OCI-M2 (cell line): ENCODE results near the gene HIBCH.
"Not testable (repeated sequence)": the region's sequence is repeated elsewhere in the genome, so short reads cannot be mapped to it uniquely, and the experiment has no call there.

Source experiments
- DNase-seq: peaks from one replicate; lab custom pipeline; 2025; ENCODE audit not compliant: unreplicated experiment; lab: John Stamatoyannopoulos, UW

HIBCH gene

DNA sequence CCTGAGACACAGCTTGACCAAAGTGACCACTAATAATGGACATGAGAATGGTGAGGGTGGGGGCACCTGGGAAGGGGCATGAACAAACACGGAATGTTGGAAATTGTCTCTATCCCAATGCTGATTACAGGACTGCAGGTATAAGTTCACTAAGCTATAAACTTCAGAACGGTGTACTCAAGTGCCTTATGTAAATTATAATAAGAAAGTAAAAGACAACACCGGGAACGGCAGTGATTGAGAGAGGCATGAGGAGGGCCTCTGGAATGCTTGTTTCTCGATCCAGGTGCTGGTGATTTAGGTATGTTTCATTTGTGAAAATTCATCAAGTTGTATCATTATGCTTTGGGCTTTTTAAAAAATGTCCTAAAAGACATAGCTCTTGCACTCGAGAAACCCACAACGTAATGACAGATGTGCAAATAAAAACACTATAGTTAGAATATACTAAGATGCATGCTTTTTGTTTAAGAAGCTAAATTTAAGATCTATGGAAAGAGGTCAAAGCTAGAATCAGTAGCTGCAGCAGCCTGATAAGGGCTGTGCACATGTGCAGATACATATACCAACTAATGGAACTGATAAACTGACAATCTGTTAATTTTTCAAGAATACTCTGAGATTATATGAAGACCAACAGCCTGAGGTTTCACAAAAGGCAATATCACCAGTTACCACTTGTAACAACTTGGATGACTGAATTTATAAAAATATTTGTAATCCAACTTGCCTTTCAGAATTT, 7.6 kb downstream of the HIBCH start:
- DNase-seq: no peak

DNA sequence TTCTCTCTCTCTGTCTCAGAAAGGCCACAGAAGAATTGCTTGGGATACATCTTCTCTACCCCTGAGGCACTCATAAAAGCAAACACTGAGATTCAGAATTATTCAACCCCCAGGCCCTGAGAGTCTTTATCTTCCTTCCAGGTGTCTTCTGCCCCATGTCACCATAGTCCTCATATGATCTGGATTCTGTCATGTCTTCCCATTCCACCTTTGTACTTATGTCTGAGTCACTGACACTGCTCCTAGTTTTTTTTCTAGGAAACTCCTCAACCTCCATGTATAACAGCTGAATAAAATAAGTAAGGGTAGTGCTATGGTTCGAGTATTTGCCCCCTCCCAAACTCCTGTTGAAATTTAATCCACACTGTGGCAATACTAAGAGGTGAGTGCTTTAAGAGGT, 11.6 kb downstream of the HIBCH start:
- DNase-seq: no peak

DNA sequence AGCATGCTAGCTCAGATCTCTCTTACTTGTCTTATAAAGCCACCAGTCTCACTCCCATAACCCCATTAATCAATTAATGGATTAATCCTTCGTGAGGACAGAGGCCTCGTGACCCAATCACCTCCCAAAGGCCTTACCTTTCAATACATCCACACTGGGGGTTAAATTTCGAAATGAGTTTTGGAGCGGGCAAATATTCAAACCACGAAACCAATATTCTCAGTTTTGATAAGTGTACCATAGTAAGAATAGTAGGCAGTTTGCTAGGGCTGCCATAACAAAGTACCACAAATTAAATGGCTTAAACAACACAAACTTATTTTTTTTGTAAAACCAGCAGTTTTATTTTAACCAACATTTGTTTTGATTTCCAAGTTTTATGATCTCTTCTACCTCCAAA, 15.2 kb downstream of the HIBCH start:
- DNase-seq: no peak

DNA sequence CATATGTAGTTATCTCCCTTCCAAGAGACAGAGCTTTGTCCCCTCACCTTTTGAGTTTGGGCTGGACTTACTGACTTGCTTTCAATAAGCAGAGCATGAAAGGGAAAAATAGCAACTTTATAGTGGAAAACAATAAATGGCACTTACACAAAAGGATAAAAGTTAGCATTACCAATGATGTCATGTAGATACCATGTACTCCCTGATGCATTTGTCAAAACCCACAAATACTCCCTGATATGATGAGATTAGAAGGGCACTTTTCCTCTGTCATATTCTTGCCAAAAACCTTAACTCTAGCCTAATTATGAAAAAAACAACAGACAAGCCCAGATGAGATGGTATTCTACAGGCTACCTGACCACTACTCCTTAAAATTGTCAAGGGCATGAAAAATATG, 16.0 kb downstream of the HIBCH start:
- no peak for DNase-seq

DNA sequence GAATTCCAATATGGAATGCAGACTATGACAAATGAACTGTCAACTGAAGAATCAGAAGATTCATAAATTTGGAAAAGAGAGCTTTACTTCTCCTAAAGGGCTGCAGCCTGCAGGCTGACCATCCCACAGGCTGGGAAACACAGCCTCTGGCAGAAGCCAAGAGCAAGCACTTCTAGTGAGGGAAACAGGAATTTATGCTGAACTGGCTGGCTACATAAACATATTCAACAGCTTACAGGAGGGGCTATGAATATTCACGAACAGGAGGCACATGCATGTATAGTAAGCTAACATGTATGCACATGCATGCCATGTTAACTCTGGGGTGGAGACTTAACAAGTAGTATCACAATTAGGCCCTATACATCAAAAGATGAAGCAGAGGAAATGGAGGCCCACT, 17.6 kb downstream of the HIBCH start:
- DNase-seq: no peak

DNA sequence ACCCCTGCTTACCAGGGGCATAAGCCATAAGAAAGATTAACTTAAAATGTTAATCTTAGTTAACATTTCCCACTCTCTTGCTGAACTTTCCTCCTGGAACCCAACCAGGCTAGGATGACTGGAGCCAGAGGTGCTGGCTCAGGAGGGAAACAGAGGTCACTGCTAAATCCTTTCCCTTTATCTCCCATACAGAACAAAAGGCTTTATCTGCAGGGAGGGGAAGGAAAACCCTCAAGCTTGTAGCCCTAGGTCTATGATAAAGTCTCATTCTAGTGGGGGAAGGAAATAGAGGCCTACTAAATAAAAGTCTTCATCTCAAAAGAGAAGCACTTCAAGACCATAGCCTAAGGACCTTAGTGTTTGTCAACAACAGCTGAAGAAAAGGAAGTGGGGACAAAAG, 18.6 kb downstream of the HIBCH start:
- DNase-seq: no peak

DNA sequence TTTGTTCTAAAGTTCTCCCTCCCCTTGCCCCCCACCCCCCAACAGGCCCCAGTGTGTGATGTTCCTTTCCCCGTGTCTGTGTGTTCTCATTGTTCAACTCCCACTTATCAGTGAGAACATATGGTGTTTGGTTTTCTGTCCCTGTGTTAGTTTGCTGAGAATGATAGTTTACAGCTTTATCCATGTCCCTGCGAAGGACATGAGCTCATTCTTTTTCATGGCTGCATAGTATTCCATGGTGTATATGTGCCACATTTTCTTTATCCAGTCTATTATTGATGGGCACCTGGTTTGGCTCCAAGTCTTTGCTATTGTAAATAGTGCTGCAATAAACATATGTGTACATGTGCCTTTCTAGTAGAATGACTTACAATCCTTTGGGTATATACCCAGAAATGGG, 21.7 kb downstream of the HIBCH start:
- DNase-seq: not testable (repeated sequence)

DNA sequence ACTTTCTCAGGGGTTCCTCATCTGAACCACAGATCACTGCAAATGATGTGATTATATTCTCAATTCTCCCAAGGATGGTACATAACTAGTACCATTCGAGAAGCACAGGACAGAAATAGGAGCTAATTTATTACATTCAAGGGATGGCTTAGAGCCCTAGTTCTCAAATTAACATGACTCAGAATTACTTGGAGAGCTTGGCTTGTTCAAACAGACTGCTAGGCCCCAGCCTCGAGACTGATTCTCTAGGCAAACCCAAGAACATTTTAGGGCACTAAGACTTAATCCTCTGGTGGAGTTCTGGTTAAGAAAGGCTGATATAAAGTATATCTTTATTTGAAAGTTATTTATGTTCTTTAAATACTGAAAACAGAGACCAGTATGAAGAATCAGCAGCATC, 35.8 kb downstream of the HIBCH start:
- no peak for DNase-seq

DNA sequence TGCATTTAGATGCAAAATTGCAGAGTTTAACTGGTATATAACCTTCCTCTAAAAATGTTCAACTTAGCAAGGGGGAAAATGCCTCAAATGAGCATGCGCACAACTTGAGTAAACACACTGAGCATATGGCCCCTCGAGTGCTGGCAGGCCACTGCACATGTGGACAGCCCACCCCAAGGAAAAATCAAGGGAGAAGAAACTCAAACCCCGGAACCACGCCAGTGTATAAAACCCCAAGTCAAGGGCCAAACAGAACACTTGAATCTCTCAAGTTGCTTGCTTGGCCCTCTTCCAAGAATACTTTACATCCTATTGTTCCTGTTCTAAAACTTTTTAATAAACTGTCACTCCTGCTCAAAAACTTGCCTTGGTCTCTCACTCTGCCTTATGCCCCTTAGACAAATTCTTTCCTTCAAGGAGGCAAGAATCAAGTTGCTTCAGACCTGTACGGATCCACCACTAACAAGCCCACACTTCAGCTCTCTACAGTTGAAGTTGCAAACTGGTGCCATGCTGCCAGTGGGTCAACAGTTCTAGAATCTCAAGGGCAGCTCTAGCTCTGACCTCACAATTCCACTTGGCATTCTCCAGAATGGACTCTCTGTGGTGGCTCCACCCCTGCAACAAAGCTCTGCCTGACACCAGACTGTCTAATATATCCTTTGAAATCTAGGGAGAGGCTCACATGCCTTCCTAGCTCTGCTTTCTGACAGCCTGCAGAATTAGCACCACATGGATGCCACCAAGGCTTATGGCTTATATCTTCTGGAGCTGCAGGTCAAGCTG, 38.9 kb downstream of the HIBCH start:
- DNase-seq: no peak

DNA sequence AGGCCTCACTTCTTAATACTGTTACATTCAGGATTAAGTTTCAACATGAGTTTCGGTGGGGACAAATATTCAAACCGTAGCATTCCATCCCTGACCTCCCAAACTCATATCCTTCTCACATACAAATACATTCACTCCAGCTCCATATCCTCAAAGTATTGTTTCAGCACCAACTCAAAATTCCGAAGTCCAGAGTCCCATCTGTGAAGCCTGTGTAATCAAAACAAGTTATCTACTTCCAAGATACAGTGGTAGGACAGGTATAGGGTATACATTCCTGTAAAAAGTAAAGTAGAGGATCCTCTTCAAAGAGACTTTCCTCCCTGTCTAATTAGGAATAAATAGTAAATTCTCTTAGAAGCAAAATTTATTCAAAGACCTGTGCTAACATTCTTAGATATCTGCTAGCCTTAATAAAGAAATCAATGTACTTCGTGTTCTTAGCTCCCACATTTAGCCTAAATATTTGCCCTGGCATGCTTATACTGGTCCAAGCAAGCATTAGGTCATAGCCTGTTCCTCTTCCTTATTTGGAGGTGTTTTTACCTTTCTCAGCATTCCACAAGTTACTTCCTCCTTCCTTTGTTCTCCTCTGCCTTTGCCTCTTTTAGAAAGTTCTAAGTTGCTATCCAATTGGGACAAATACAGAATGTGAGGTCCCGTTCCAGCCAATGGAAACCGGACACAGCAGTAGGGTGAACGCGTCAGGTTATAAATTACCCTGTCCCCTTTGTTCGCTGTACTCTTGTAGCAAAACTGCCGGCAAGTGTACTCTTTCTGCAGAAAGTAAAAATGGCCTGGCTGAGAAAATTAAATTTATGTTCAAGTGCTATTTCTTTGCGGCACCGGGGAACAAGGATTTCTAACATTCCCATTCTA, 40.1 kb downstream of the HIBCH start:
- DNase-seq: not testable (repeated sequence)

DNA sequence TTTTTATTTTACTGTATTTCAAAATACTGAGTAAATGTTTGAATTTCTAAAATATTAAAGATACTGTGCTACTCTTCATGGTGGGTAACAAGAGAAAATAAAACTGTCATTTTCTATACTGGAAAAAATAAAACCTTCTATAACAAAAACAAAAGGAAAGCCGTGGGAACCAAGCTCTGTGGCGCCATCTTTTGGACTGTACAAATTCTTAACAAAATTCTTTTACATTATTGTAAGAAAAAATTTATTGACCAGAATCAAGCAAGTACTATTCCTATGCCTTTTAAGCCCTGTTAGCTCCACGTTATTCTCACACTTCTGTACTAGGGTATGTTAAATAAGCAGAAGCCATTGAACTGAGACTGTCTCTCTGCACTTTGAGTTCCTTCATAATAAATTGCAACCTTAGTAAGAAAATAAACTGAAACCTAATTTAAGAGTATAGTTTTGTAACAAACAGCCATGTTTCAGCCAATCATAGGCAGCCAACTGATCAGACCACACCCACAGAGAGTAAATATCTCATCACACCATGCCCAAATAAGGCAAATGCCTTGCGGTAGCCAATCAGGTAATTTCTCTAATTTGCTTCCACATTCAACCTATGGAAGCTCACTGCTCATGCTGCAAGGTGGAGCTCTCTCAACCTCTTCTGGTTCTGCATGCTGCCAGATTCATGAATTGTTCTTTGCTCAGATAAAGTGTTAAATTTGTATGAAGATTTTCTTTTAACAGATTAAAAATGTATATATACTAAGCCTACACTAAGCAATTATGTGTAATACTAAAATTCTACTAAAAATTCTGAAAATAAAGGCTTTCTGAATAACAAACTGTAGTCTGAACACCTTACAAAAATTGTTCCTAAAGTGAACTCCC, 42.2 kb downstream of the HIBCH start:
- DNase-seq: peak; percentile 5

DNA sequence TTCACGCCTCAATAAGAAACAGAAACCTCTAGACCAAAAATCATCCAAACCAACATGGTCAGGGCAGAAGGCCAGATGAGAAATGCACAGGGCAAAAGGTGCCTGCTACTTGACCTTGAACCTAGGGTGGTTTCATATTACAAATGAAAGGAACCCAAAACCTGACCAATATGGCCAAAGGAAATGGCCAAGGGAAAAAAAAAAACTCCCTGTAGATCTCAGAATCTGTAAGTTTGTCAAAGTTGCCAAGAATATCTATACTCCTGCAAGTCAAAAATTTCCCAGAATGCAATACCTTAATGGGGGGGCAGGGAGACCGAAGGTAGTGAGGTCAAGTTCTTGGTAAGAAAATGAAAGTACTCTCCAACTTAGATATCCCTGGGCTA, 47.2 kb downstream of the HIBCH start:
- no peak for DNase-seq

DNA sequence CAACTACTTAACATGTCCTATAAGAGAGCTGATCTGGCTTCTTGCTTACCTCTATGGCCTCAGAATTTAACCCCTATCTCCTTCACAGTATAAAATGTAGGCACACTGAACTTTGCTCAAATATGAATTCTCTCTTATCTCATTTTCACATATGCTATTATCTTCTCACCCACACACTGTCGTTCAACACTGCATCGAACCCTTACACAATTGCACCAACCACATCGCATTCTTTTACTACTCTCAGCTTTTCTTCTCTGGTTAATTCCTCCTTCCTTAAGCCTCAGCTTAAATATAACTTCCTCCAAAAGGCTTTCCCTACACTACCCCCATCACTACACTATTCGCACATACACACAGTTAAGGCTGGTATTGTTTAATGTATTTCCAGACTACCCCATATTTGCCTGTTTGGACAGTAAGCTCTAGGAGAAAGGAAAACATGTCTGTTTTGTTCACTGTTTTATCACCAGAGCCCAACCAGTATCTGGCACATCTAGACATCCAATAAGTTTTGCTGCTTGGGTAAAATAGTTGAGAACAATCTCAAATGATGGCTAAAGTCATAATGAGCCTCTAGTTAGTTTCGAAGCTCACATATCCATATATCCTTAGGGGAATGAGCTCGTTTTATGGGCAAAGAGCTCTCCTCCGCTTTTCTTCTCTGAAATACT, 47.7 kb downstream of the HIBCH start:
- DNase-seq: peak; percentile 46

DNA sequence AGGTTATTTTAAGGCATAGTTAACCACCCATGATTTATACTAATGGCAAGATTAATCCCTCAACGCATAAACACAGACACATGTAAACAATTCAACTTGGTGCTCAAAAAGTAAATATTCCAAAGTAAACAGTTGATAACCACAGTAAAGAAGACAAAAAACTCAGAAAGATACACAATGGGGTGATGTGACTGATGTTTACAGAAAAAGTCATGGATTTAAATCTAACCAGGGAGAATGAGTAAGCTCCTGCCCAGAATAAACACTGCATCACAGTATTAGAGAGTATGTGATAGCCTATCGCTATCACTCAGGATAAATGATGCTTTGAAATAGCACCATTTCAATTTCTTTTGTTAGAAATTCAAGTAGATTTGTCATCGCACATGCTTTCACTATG, 49.3 kb downstream of the HIBCH start:
- no peak for DNase-seq

DNA sequence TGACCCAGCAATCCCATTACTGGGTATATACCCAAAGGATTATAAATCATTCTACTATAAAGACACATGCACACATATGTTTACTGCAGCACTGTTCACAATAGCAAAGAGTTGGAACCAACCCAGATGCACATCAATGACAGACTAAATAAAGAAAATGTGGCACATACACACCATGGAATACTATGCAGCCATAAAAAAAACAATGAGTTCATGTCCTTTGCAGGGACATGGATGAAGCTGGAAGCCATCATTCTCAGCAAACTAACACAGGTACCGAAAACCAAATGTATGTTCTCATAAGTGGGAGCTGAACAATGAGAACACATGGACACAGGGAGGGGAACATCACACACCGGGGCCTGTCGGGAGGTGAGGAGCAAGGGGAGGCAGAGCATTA, 49.9 kb downstream of the HIBCH start:
- not testable (repeated sequence) for DNase-seq

DNA sequence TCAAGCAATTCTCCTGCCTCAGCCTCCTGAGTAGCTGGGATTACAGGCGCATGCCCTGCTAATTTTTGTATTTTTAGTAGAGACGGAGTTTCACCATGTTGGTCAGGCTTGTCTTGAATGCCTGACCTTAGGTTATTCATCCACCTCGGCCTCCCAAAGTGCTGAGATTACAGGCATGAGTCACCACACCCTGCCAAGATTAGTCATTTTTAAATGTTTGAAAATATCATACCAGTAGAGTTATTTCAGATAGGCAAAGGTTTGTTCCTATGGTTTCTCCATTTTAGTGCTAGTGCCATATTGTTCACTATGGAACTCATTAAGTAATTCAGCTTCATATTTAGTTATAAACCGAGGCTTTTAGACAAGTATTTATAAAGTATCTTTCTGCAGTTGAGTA, 52.3 kb downstream of the HIBCH start:
- DNase-seq: no peak

DNA sequence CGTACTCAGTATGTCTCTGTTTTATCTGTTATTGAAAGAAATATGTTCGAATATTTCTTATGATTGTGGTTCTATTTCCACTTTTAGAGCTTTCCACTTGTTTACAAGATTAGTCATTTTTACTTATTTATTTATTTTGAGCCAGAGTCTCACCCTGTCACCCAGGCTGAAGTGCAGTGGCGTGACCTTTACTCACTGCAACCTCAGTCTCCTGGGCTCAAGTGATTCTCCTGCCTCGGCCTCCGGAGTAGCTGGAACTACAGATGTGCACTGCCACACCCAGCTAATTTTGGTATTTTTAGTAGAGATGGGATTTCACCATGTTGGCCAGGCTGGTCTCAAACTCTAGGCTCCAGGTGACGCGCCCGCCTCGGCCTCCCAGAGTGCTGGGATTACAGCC, 53.3 kb downstream of the HIBCH start:
- no peak for DNase-seq

DNA sequence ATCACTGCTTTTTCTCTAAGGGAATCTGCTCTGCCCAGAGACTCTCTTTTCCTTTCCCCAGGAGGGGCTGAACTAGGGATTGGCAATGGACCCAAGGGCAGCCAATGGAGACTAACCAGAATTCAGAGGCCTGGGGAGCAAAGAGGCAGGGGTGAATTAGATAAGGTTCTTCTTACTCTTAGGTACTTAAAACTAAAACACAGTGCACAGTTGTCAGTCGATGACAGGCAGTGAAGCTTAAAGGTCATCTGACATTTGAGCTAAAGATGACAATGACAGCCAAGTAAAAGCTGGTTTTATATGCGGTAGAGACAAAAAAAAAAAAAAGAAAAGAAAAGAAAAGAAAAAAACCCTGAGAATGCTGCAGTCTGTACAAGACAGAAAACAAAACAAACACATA, 57.8 kb downstream of the HIBCH start:
- no peak for DNase-seq

DNA sequence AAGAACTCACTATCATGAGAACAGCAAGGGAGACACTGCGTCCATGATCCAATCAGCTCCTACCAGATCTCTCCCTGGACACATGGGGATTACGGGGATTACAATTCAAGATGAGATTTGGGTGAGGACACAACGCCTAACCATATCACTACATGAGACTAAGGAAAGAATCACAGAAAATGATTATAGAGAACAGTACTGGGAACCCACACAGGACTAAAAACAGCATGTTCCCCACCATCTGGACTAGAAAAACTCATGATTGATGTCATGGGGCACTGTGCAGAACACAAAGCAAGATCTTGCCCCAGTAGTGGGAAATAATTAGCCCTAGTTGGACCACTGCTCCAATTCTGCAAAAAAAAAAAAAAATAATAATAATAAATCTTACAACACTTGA, 63.5 kb downstream of the HIBCH start:
- DNase-seq: no peak

DNA sequence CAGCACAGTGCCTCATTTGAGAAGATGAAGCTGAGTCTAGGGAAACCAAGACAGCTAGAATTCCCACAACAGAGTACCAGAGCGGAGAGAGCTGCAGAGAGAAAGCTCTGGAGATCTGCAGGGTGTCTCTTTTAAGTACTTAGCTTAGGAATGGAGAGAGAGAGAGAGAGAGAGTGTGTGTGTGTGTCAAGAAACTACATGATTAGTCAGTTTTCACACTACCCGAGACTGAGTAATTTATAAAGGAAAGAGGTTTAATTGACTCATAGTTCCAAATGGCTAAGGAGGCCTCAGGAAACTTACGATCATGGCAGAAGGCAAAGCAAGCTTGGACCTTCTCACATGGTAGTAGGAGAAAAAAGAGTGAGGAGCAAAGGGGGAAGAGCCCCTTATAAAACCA, 64.0 kb downstream of the HIBCH start:
- DNase-seq: no peak
